GM21786 (cell line): ENCODE measurements around the gene CCNB2.

Experiments used
- ATAC-seq: cut with Tn5 transposase; IDR thresholded peaks from one replicate; pipeline ENCODE4 v1.9.1; 2021; ENCODE audit not compliant: unreplicated experiment

Gene CCNB2

GRCh38 chr15:59165726-59166125 lies 60.8 kb downstream of the CCNB2 start:
- ATAC-seq: no peak

DNA sequence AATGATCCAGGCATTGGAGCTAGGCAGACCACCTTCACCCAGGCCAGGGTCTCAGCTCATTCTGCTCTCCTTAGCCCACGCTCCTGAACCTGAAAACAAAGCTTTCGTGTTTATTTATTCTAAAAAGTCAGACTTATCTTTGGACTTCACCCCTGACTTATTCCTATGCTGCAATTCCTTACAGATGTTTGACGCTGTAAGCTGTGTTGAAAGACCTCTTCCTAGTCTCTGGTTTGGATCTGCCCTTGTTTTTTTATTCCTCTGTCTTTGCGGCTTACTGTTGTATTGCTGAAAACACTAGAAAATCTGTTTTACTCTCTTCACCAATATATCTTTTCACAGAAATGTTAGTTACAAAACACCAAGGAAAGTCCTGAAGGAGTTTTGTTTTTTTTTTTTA lies 61.2 kb downstream of the CCNB2 start:
- no peak for ATAC-seq

DNA sequence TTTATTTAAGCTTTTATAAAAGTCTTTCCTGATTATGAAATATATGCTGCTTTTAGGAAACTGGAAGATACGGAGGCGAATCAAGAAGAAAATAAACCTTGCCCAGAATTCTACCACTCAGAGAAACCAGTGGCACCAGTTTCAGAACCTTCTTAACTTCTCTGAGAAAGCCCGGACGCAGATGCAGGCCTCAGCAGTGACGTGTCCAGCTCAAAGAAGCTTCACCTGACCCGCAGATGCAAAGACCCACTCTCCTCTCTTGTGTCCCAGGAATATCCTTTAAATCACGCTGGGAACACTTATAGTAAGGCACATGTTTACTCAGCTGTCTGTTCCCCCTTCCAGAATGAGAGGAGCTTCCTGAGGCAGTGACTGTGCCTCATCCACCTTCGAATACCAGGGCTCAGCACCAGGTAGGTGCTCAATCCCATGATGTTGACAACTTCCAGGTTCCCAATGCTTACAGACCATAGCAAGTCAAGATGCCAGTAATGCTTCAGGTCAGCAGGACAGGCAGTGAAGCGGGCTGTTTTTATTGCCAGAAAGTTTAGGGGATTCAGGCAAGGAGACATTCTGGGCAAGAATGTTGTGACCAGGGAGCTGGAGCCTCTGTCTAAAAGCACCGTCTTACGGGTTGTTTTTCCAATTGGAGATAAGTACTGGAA lies 61.8 kb downstream of the CCNB2 start:
- no peak for ATAC-seq

- ATAC-seq: no peak
These were observed 63.6 kb downstream of the CCNB2 start for GRCh38 chr15:59168536-59168935.

DNA sequence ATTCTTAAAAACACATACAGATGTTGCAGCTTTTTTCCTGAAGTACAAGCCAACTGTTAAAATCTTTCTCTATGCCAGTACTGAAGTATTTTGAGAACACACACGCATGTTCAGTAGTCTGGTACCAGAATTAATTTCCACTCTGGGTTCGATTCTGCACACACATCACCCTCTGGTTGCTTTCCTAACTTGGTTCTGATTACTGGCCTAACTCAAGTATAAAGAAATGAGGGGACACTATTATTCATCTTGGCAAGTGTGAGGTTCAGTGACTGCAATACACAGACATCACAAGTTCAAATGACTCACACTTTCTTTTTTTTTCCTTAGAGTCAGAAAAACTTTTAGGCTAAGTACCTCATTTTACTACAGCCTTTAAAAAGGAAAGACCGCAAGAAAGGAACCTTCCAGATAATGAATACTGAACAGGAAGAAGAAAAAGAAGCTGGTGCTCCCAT lies 64.3 kb downstream of the CCNB2 start:
- ATAC-seq: no peak

DNA sequence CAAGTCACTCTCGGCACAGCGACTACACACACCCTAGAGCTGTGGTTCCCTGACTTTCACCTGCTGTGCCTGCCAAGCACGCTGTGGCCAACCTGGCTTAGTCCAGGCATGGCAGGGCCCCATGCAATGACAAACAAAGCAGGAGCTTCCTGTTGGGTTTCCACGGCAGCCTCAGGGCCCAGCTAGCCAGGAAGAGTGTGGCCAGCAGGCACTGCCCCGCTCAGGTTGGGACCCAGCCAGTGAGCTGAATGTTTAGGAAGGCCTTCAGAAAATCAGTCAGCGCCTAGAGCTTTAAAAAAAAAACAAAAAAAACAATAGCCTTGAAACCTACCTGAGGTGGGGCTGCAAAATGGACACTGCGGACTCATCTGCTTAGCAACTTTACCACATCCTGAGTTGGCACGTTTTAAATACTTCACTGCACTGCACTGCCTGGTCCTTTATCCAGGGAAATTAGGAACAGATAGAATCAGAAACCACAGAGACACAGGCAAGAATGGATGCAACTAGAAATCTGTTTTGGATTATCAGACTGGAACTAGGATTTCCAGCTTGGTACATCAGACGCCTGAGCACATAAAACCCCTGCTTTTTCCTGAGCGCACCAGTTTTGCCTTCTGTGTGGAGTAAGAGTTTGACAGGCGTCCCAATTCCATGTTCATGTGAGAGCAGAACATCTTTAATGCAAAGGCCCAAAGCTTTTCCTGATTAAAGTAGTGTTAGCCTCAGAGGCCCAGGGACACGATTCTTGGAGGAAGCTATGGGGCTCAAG lies 65.5 kb downstream of the CCNB2 start:
- ATAC-seq: no peak

DNA sequence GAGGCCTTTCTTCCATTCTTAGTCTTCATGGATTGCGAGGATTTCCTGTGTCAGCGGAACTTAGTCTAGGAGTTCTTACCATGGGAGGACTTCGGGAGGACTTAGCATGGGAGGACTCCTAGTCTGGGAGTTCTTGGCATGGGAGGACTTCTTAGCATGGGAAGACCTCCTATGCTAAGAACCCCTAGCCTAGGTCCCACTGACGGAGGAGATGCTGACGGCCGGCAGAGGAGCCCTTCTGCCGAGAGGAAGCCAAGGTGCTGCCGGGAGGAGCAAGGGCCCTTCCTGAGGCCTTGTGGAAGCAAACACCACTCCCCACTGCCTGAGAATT lies 66.1 kb downstream of the CCNB2 start:
- no peak for ATAC-seq

DNA sequence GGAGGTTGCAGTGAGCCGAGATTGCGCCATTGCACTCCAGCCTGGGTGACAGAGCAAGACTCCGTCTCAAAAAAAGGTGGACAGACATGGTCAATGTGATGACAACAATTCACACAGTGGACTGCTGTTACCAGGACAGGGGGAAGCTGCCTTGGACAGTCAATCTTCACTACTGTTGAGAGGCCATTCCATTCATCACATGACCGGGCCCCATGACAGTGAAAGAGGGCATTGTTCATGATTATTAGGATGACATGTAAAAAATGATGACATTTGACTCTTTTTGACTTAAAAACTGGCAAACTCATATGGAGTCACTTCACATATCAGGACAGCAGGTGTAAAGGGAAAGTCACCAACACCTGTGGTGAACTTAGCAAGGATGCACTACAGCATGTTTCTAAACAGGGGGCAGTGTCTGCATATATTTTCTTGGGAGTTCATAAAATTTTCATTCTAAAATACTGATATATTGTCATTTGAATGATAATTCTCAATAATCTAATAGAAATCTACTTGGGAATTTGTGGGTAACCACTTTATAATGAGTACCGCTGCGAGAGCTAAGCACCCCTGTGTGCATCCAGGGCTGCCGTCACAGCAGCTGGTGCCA lies 67.4 kb downstream of the CCNB2 start:
- ATAC-seq: no peak

- ATAC-seq: no peak
These were observed 68.2 kb downstream of the CCNB2 start for GRCh38 chr15:59173194-59173593.

GRCh38 chr15:59174151-59174834 lies 69.3 kb downstream of the CCNB2 start:
- ATAC-seq: no peak
